Measurements from ENCODE around the gene TRAPPC11. TPM values are rescaled to one million over a fixed set of nuclear protein-coding genes. Genes with fewer than 3 reads are reported as not detected.

The TRAPPC11 gene
- total and polyA plus RNA-seq, 4 donors: 7.6 to 27.9 (median 14.9) TPM

- TF ChIP-seq ZBTB33 (IDR thresholded peaks at IDR 0.05) (no peak), SP1 (IDR thresholded peaks at IDR 0.05) (no peak)
Measured at GRCh38 chr4:183751106-183751505, 92.0 kb downstream of the TRAPPC11 start (continued).

- 71% methylated on average over 2 of the region's 2 CpGs for WGBS
- Histone ChIP-seq H3K36me3 (ENCODE audit: control insufficient read depth in 4 of 4, insufficient read depth in 3 of 4, low read depth in 1 of 4, low read length in 3 of 4) (no peaks in the 10 kb centered on the region), H3K9me3 (ENCODE audit: control insufficient read depth in 4 of 4, low read length in 3 of 4) (no peaks in the 10 kb centered on the region), H3K27me3 (ENCODE audit: control insufficient read depth in 4 of 4, insufficient read depth in 4 of 4, low read length in 3 of 4) (no peaks in the 10 kb centered on the region), H3K27ac (ENCODE audit: low read depth in 1 of 2, low read length in 2 of 2) (no peak overlapping the region), H3K9ac (ENCODE audit: low read depth in 1 of 2, low read length in 2 of 2) (no peak overlapping the region), H3K4me3 (ENCODE audit: low read depth in 1 of 3, low read length in 3 of 3) (no peak overlapping the region), H3K4me1 (ENCODE audit: control insufficient read depth in 4 of 4, insufficient read depth in 4 of 4, low read length in 3 of 4) (no peaks in the 10 kb centered on the region)
- no peak for DNase-seq (ENCODE audit: low spot score)
- TF ChIP-seq SP1 (IDR thresholded peaks at IDR 0.05) (no peak), YY1 (IDR thresholded peaks at IDR 0.05) (no peak), RXRA (IDR thresholded peaks at IDR 0.05) (no peak), ATF3 (IDR thresholded peaks at IDR 0.05) (no peak), CTCF (IDR thresholded peaks at IDR 0.05; ENCODE audit: low read depth, low read length, missing input control) (no peak), FOXA2 (IDR thresholded peaks at IDR 0.05) (no peak), RAD21 (IDR thresholded peaks at IDR 0.05) (no peak), TAF1 (conservative IDR thresholded peaks at IDR 0.05) (no peak), MAX (IDR thresholded peaks at IDR 0.05) (no peak), ZBTB33 (IDR thresholded peaks at IDR 0.05) (no peak), REST (IDR thresholded peaks at IDR 0.05) (no peak), GABPA (IDR thresholded peaks at IDR 0.05 in 1 of 2, conservative IDR thresholded peaks at IDR 0.05 in 1 of 2) (no peak), NR2F2 (IDR thresholded peaks at IDR 0.05) (no peak), HNF4A (conservative IDR thresholded peaks at IDR 0.05) (no peak), EGR1 (IDR thresholded peaks at IDR 0.05; ENCODE audit: low read depth in 2 of 2) (no peak), JUND (IDR thresholded peaks at IDR 0.05) (no peak), HNF4G (IDR thresholded peaks at IDR 0.05) (no peak), FOXA1 (IDR thresholded peaks at IDR 0.05) (no peak)
Measured at GRCh38 chr4:183755596-183755995, 96.5 kb downstream of the TRAPPC11 start.

All from liver (tissue), 9 donors.